ENCODE results near the gene ABCC1.

DNA sequence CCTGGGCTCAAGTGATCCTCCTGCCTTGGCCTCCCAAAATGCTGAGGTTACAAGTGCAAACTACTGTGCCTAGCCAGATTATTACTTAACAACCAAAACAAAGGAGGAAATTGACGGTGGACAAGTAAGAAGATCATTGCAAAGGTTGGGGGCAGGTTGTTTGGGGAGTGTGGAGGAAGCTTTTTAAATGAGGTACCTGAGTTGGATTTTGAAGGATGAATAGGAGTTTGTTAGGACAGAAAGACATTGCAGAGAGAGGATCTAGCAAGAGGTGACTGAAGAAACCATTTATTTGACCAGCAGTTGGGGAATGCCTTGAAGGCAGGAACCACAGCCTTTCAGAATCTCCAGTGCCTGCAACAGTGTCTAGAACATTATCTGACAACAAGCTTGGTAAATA is 51.3 kb downstream of the ABCC1 start:
- TF ChIP-seq, protein P1, sequence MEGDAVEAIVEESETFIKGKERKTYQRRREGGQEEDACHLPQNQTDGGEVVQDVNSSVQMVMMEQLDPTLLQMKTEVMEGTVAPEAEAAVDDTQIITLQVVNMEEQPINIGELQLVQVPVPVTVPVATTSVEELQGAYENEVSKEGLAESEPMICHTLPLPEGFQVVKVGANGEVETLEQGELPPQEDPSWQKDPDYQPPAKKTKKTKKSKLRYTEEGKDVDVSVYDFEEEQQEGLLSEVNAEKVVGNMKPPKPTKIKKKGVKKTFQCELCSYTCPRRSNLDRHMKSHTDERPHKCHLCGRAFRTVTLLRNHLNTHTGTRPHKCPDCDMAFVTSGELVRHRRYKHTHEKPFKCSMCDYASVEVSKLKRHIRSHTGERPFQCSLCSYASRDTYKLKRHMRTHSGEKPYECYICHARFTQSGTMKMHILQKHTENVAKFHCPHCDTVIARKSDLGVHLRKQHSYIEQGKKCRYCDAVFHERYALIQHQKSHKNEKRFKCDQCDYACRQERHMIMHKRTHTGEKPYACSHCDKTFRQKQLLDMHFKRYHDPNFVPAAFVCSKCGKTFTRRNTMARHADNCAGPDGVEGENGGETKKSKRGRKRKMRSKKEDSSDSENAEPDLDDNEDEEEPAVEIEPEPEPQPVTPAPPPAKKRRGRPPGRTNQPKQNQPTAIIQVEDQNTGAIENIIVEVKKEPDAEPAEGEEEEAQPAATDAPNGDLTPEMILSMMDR (IDR thresholded peaks at IDR 0.05) = no peak
- TF ChIP-seq ZFX (IDR thresholded peaks at IDR 0.05; ENCODE audit: borderline replicate concordance) = no peak

Measured in 22Rv1 (cell line).